HG03280 (cell line): ENCODE results near the gene PRSS37.
"Not testable (repeated sequence)": the region's sequence is repeated elsewhere in the genome, so short reads cannot be mapped to it uniquely, and the experiment has no call there.

Source experiments
- ATAC-seq: cut with Tn5 transposase; IDR thresholded peaks from one replicate; pipeline ENCODE4 v1.9.1; 2021; ENCODE audit warnings: mild to moderate bottlenecking, moderate library complexity; ENCODE audit not compliant: unreplicated experiment

PRSS37 gene

GRCh38 chr7:141841385-141841784 is at the start of gene PRSS37:
Gene PRSS37, minus strand, starts transcription at chr7:141841485. Its CDS starts 436 bp downstream, at chr7:141841049.
- no peak for ATAC-seq

- ATAC-seq = no peak
These were observed 48.0 kb upstream of the PRSS37 start for GRCh38 chr7:141889321-141889720.

GRCh38 chr7:141884539-141885225 is 43.4 kb upstream of the PRSS37 start:
- ATAC-seq = no peak

- no peak for ATAC-seq
These were observed 39.7 kb upstream of the PRSS37 start for GRCh38 chr7:141880960-141881359.

- no peak for ATAC-seq
These were observed 36.1 kb upstream of the PRSS37 start for GRCh38 chr7:141877365-141877764.

GRCh38 chr7:141876371-141876770 is 35.1 kb upstream of the PRSS37 start:
- no peak for ATAC-seq

GRCh38 chr7:141875453-141875852 is 34.2 kb upstream of the PRSS37 start:
- ATAC-seq = no peak

GRCh38 chr7:141874787-141875186 is 33.5 kb upstream of the PRSS37 start:
- no peak for ATAC-seq

- ATAC-seq = no peak
These were observed 31.6 kb upstream of the PRSS37 start for GRCh38 chr7:141872931-141873330.

- ATAC-seq = no peak
These were observed 25.7 kb upstream of the PRSS37 start for GRCh38 chr7:141866974-141867373.

GRCh38 chr7:141864765-141865447 is 23.6 kb upstream of the PRSS37 start:
- no peak for ATAC-seq

- no peak for ATAC-seq
These were observed 18.9 kb upstream of the PRSS37 start for GRCh38 chr7:141860207-141860606.

GRCh38 chr7:141847996-141848395 is 6.7 kb upstream of the PRSS37 start:
- no peak for ATAC-seq

GRCh38 chr7:141844256-141844655 is 3.0 kb upstream of the PRSS37 start:
- ATAC-seq = no peak

- no peak for ATAC-seq
These were observed 1.6 kb upstream of the PRSS37 start for GRCh38 chr7:141842904-141843303.

GRCh38 chr7:141840708-141841107 is 577 bp downstream of the PRSS37 start:
- ATAC-seq = no peak

GRCh38 chr7:141839256-141839655 is 2.0 kb downstream of the PRSS37 start:
- ATAC-seq = no peak

GRCh38 chr7:141838581-141838980 is 2.7 kb downstream of the PRSS37 start:
- no peak for ATAC-seq

- no peak for ATAC-seq
These were observed 3.6 kb downstream of the PRSS37 start for GRCh38 chr7:141837683-141838082.

GRCh38 chr7:141822432-141822831 is 18.9 kb downstream of the PRSS37 start:
- not testable (repeated sequence) for ATAC-seq

GRCh38 chr7:141820067-141820466 is 21.2 kb downstream of the PRSS37 start:
- no peak for ATAC-seq

- no peak for ATAC-seq
These were observed 48.8 kb downstream of the PRSS37 start for GRCh38 chr7:141792526-141792925.

- no peak for ATAC-seq
These were observed 51.4 kb downstream of the PRSS37 start, which contains the start of gene TAS2R5 for GRCh38 chr7:141789917-141790316. Gene TAS2R5, plus strand, starts transcription at chr7:141790217. Its CDS starts 145 bp downstream, at chr7:141790362.
